Esophagus squamous epithelium (tissue), 4 donors: ENCODE results near the gene MFSD12.

Source experiments
- CTCF ChIP-seq, 6 experiments: fragments of 450-650 bp in 4 of 6; fragments of 200-600 bp in 2 of 6; sonication (generic) in 2 of 6; IDR thresholded peaks; one replicate each; pipeline ENCODE4 v1.5.1; 2016 to 2019; ENCODE audit warnings: antibody characterized with exemption in 6 of 6, mild to moderate bottlenecking in 4 of 6, moderate library complexity in 4 of 6
- POLR2A ChIP-seq, 4 donors: fragments of 450-650 bp; IDR thresholded peaks; one replicate each; pipeline ENCODE4 v1.6.1; 2017; ENCODE audit warnings: antibody characterized with exemption in 4 of 4, mild to moderate bottlenecking in 4 of 4, moderate library complexity in 3 of 4

GRCh38 chr19:3533563-3534216 lies 23.7 kb downstream of the MFSD12 start:
- TF ChIP-seq CTCF (IDR thresholded peaks at IDR 0.05), result no peak
- TF ChIP-seq POLR2A (IDR thresholded peaks at IDR 0.05), result no peak
